Coronary artery (tissue), 2 donors: ENCODE measurements around the gene SEMA3C.

Source experiments
- DNase-seq: peaks from one replicate; pipeline ENCODE4 v3.0.0-alpha.2; 2017; ENCODE audit warnings: low spot score
- H3K27ac ChIP-seq, 2 donors: fragments of 200-600 bp; sonication (generic); one replicate each; pipeline ENCODE4 v1.5.1; 2016 to 2019
- H3K4me3 ChIP-seq: fragments of 200-600 bp; sonication (generic); 2 replicates; pipeline ENCODE4 v1.5.1; 2016; ENCODE audit warnings: mild to moderate bottlenecking, moderate library complexity
- TF ChIP-seq, protein P1 (sequence below): fragments of 200-600 bp; sonication (generic); IDR thresholded peaks from one replicate; pipeline ENCODE4 v1.5.1; 2019; ENCODE audit warnings: antibody characterized with exemption

The SEMA3C gene

DNA sequence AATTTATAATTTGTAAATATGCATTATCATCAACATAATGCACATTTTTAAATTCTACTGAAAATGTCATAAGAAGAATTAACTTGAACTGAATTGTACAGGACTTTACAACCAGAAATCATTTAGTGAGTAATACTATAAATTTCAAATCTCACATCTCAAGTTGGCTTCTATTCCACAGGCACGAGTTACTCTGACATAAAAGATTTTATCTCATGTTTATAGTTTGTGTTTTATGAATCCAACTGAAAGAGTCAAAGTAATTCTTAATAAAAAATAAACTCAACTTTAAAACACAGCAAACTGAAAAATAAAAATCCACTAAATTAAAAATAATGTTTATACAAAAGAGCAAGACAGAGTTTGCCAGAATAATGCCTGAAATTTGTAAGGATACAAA, 151.2 kb downstream of the SEMA3C start:
- TF ChIP-seq, protein P1, sequence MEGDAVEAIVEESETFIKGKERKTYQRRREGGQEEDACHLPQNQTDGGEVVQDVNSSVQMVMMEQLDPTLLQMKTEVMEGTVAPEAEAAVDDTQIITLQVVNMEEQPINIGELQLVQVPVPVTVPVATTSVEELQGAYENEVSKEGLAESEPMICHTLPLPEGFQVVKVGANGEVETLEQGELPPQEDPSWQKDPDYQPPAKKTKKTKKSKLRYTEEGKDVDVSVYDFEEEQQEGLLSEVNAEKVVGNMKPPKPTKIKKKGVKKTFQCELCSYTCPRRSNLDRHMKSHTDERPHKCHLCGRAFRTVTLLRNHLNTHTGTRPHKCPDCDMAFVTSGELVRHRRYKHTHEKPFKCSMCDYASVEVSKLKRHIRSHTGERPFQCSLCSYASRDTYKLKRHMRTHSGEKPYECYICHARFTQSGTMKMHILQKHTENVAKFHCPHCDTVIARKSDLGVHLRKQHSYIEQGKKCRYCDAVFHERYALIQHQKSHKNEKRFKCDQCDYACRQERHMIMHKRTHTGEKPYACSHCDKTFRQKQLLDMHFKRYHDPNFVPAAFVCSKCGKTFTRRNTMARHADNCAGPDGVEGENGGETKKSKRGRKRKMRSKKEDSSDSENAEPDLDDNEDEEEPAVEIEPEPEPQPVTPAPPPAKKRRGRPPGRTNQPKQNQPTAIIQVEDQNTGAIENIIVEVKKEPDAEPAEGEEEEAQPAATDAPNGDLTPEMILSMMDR: no peak
- H3K27ac ChIP-seq: no peak overlapping the region
- no peak for DNase-seq
- no peak overlapping the region for H3K4me3 ChIP-seq

DNA sequence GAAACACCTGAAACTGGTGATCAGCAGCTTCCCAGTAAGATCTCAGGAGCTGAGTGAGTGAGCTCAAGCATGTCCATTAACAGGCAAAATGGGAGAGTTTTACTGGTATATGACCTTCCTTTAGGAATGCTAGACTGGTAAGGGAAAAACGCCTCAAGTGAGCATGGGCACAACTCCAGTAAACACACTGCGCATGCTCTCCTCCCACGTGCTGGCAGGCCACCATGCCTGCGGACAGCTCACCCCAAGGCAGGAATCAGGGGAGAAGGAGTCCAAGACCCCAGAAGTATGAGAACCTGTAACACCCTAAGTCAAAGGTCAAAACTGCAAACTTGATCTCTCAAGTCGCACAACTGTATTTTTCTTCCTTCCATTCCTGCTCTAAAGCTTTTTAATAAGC, 152.1 kb downstream of the SEMA3C start:
- TF ChIP-seq, protein P1: no peak
- H3K4me3 ChIP-seq: no peak overlapping the region
- H3K27ac ChIP-seq: no peak overlapping the region
- DNase-seq: no peak

DNA sequence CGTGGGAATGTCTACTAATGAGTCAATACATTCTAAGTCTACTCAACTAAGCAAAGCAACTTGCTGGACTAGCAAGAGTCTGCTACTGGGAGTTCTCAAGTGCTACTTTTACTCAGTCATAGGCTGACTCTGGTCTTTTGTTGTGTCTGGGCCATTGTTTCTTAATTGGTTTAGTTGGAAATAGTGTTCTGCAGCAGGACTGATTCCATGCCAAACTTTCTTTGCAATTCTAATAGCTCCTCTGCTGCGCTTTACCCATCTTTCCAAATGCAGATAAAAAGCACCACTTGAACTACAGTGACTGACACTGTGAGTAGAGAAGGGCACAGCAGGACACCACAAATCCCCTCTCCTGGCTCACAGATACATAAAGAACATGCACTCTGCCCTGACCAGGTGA, 154.7 kb downstream of the SEMA3C start:
- DNase-seq: no peak
- TF ChIP-seq, protein P1: no peak
- no peak overlapping the region for H3K4me3 ChIP-seq
- H3K27ac ChIP-seq: no peak overlapping the region

DNA sequence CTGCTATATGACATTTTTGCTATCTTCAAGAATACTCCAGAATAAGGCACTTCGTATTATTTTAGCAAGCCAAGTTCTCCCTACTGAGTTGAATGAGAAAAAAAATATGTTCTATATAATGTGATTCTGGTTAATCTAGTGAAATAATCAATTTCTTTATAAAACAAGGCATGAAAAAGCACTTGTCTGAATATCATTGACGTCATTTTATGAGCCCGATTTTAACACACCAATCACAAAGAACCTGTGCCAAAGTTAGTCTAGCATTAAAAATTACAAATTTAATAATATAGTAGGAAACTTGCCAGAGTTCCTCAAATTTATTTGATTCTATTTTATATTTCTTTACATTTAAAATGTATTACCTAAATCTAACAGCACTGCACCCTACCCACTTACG, 155.1 kb downstream of the SEMA3C start:
- no peak overlapping the region for H3K27ac ChIP-seq
- H3K4me3 ChIP-seq: no peak overlapping the region
- TF ChIP-seq, protein P1: no peak
- DNase-seq: no peak

DNA sequence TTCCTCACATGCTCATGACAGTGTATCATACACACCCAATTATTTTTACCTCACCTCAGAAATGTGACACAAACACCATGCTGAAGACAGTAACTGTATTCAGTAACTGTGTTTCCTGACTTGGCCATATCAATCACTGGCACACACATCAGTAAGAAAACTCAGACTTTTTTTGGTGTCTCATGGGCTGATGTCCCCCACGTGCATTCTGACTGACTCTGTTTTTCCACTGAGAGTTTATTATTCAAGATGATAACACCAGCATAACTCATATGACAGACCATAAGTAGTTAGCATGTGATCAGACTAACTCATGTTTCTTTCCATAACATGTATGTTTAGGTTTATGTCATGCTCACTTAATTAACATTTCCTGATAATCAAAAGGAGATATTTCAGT, 155.6 kb downstream of the SEMA3C start:
- TF ChIP-seq, protein P1: no peak
- no peak for DNase-seq
- H3K27ac ChIP-seq: no peak overlapping the region
- no peak overlapping the region for H3K4me3 ChIP-seq

DNA sequence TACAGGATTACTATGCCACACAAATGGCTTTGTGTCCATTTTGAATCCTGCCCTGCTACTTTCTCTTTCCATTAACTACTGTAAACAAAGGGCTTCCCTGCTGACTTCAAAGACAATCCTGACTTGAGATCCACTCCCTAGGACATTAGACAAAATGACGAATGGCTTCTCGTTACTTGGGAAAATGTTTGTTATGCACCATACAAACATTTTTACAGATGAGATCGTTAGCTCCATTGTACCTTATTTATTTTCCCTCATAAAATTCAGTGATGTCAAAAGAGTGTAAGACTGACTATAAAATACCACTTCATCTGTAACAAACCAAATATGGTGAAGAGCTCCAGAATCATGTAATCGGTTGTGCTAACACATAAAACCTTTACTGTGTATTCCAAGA, 158.6 kb downstream of the SEMA3C start:
- TF ChIP-seq, protein P1: no peak
- H3K4me3 ChIP-seq: no peak overlapping the region
- DNase-seq: no peak
- H3K27ac ChIP-seq: no peak overlapping the region

DNA sequence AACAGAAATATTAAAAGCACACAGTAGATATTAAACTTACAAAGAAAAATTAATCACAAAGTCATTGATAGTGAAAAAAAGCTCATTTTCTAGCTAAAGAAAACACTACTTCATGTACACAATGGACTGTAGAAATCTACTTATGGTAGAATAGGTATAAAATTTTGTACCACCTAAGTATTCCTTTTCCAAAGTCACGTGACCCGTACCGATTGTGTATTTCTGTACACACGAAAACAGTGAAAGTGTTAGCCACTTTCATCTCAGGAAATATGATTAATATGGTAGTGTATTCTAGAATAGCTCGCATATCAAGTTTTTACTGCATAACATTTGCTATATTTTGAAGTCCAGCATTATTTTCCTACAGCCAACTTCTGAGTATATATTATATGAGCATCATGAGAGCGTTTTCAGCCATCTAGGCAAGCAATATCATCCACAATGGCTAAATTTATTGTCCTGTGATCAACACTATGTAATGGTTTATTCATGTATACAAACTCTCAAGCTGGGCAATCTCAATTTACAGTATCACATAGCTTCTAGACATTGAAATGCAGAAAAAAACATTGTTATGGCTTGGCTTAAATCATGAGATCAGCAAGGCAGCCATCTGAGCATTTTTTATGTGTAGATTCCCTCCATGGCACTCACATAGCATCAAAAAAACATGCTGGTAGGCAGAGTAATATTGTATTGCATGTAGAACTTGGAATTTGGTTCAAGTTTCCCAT, 165.7 kb downstream of the SEMA3C start:
- TF ChIP-seq, protein P1: no peak
- no peak overlapping the region for H3K27ac ChIP-seq
- H3K4me3 ChIP-seq: no peak overlapping the region
- no peak for DNase-seq
